Activated CD4-positive, alpha-beta T cell treated with anti-CD3 and anti-CD28 coated beads for 36 hours (primary cell): ENCODE results near the gene RHOT2. TPM values are rescaled to one million over a fixed set of nuclear protein-coding genes. Genes with fewer than 3 reads are reported as not detected.
A peak's percentile ranks its signal among the peaks of the same experiment; 100 is the strongest.

Experiments used
- ATAC-seq: fragments of 200-7000 bp; cut with Tn5 transposase; one replicate; pipeline ENCODE4 v1.10.0; 2021; ENCODE audit warnings: mild to moderate bottlenecking, moderate library complexity
- CTCF ChIA-PET: fragments of 350-600 bp; sonication (Branson Sonifier 250); formaldehyde crosslinking; loops from one replicate; lab custom pipeline; 2021; ENCODE audit warnings: antibody characterized with exemption; lab: Charles Lee
- POLR2A ChIA-PET: fragments of 350-600 bp; sonication (Branson Sonifier 250); formaldehyde crosslinking; loops from one replicate; lab custom pipeline; 2021; ENCODE audit warnings: antibody characterized with exemption, inconsistent platforms; lab: Charles Lee
- DNase-seq: peaks from one replicate; pipeline ENCODE4 v3.0.0-alpha.2; 2020
- H3K27ac Mint-ChIP-seq: one replicate; pipeline ENCODE4 v1.8.0; 2021; ENCODE audit warnings: mixed read lengths
- H3K27me3 Mint-ChIP-seq: one replicate; pipeline ENCODE4 v1.8.0; 2021; ENCODE audit warnings: mixed read lengths
- H3K36me3 Mint-ChIP-seq: one replicate; pipeline ENCODE4 v1.8.0; 2021; ENCODE audit warnings: low read depth, mixed read lengths
- H3K4me1 Mint-ChIP-seq: one replicate; pipeline ENCODE4 v1.8.0; 2021; ENCODE audit warnings: mixed read lengths
- H3K4me3 Mint-ChIP-seq: one replicate; pipeline ENCODE4 v1.8.0; 2021; ENCODE audit warnings: mild to moderate bottlenecking, moderate library complexity, mixed read lengths
- H3K9me3 Mint-ChIP-seq: one replicate; pipeline ENCODE4 v1.8.0; 2021; ENCODE audit warnings: low read depth, mixed read lengths
- intact Hi-C, 2 experiments: fragments of 100-400 bp; cut with DNase I in 1 of 2; cut with micrococcal nuclease in 1 of 2; formaldehyde crosslinking; loops; one replicate each; pipeline versions ENCODE4 v1.14.2 to v1.15.1; 2022 to 2024; cut with DNase I, micrococcal nuclease
- total RNA-seq, 2 experiments: library from RNA; stranded (reverse); gene quantifications; one replicate each; pipeline ENCODE4 v1.2.3, GENCODE V29; 2021

RHOT2 gene
- total RNA-seq = 100 to 1,000 TPM; 123 to 130 TPM

DNA sequence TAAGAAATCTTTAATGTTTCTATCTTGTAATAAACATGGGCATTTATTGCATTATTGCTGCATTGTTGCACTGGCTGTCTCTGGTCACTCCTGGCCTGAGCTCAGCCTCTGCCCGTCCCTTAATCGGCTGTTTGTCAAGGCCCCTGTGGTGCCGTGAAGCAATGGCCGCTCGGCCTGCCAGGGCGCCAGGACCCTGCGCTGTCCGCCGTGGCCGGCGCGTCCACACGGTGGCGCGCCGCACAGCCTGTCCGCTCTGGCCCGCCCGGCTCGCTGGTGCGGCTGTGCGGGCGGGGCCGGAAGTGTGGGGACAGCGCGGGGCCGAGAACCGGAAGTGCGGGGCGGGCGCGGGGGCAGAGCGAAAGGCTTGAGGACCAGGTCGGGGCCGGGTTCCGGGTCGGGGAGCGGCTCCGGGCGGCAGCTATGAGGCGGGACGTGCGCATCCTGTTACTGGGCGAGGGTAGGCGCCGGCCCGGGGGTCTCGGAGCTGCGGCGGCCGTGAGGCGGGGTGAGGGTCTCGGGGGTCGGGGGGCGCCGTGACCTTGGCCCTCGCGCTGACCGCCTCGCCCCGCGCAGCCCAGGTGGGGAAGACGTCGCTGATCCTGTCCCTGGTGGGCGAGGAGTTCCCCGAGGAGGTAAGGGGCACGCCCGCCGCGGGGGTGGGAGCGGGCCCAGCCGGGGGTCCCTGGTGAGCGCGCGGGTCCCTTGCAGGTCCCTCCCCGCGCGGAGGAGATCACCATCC is at the start of gene RHOT2:
TSS of gene RHOT2 (plus strand) at position 353 of the 739 bp plus-strand sequence. CDS start at position 421, 68 bp downstream.
- Mint-ChIP-seq H3K4me1 (peaks cover 6% of the 10 kb centered on the region), H3K27me3 (no peaks in the 10 kb centered on the region), H3K27ac (peak within 1 kb of the TSS; percentile 85), H3K36me3 (peaks cover 17% of the 10 kb centered on the region), H3K9me3 (no peaks in the 10 kb centered on the region), H3K4me3 (peak within 1 kb of the TSS; percentile 76)
- POLR2A ChIA-PET = no interaction called here
- ATAC-seq (peak; percentile 98), DNase-seq (peak; percentile 96)
- CTCF ChIA-PET = interaction anchor here (0.6 to 1.3 kb wide), 5 partner anchors 9 to 69 kb away, joined by 3 to 6 read pairs (median 3); partner anchors contain the start of gene WDR90
- intact Hi-C loops = loop anchor here in 1 of 2 experiments (1.0 to 2.0 kb wide), 8 partner anchors 11 to 1291 kb away; partner anchors contain the start of genes DECR2, JMJD8, METTL26 and NDUFB10

DNA sequence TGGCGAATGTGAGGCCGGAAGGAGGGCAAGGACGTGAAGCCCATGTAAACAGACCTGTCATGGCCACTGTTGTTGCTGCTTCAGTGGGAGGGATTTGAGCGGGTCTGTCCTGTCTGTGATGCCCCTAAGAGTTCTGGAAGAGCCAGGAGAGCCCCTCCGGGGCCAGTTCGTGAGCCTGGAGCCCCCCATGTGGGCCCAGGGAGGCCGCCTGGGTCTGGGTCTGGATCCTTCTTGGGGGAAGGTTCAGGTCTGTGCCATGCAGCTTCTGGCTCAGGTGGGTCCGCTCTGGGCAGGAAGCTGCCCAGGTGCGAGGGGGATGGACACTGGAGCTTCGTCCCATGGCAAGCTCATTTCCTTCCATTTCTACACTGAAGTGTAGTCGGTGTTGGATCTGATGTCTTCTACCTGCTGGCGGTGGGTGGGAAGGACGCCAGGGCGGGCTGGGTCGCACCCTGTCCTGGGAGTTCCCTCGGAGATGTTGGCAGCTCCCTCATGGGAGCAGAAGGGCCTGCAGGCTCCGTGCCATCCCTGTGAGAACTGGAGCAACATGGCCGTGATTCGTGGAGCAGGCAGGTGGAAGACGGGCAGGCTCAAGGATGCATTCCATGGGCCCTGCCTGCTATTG is 48.3 kb upstream of the RHOT2 start:
- no peaks in the 10 kb centered on the region for H3K27me3 Mint-ChIP-seq
- H3K4me3 Mint-ChIP-seq = no peak overlapping the region
- no peaks in the 10 kb centered on the region for H3K9me3 Mint-ChIP-seq
- no peak overlapping the region for H3K27ac Mint-ChIP-seq
- intact Hi-C loops = no loop called here
- no peaks in the 10 kb centered on the region for H3K36me3 Mint-ChIP-seq
- ChIA-PET CTCF (interaction anchor here (1.3 kb wide), 1 partner anchor 10 kb away, joined by 6 read pairs; no protein-coding TSS in a partner anchor), POLR2A (no interaction called here)
- ATAC-seq (no peak), DNase-seq (no peak)
- no peaks in the 10 kb centered on the region for H3K4me1 Mint-ChIP-seq

DNA sequence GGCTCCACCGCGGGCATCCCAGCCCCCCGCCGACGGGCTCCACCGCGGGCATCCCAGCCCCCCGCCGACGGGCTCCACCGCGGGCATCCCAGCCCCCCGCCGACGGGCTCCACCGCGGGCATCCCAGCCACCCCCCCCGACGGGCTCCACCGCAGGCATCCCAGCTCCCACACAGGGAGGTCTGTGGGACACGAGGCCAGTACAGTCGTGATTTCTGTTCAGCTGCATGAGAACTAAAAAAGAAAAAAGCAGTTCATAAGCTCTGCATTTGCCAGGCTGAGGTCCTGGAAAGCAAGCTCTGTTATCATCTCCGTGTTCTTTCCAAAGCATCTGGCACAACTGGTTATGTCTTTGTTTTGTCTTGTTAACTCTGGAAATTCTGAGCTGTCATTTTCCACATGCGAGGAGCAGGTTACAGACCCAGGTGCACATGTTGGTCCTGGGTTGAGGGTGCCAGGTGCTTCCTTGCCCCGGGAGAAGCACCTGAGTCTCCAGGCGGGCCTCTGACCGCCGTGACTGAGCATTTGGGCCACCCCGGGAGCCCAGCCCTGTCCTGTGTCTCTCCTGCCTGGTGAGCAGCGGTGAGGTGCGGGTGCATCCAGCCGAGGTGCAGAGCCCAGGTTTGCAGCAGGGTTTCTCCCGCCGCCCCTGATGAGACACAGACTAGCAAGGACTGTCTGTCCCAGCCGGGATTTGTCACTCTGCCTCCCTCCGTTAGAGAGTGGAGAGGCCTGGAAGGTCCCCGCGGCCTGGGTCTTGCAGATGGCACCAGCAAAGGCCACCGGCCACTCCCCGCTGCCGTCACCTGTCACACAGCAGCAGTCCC is 47.0 kb upstream of the RHOT2 start:
- ChIA-PET CTCF (interaction anchor here (1.3 kb wide), 1 partner anchor 11 kb away, joined by 6 read pairs; no protein-coding TSS in a partner anchor), POLR2A (no interaction called here)
- Mint-ChIP-seq H3K27ac (no peak overlapping the region), H3K27me3 (no peaks in the 10 kb centered on the region), H3K9me3 (no peaks in the 10 kb centered on the region), H3K4me3 (no peak overlapping the region), H3K36me3 (no peaks in the 10 kb centered on the region), H3K4me1 (no peaks in the 10 kb centered on the region)
- DNase-seq (no peak), ATAC-seq (no peak)
- intact Hi-C loops = no loop called here

DNA sequence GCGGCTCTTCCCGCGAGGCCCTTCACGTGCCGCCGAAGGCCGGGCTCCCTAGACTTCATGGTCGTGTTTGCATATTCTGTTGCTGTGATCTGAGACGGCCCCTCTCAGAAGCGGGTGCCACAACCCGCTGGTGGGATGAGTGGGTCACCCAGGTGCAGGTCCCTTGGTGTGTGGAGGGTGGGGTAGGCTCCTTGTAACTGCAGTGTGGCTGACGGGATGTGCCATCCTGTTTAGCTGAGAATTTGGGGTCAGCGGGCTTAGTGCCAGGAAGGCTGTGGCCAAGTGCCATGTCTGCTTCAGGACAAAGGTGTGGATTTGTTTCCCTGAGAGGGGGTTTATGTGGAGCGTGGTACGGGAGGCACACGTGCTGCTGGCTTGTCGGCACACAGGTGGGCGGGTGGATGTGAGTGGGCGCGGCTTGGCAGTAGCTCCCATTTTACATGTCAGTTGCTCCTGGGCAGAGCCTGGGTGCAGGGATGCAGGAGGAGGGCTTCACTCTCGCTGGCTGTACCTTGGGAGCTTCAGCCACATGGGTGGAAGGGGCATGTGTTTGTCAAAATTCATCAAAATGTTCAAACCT is 46.3 kb upstream of the RHOT2 start:
- no peak for DNase-seq
- ChIA-PET POLR2A (no interaction called here), CTCF (interaction anchor here (0.7 kb wide), 2 partner anchors 15 to 60 kb away, joined by 3 to 4 read pairs; partner anchors contain the start of gene METTL26)
- Mint-ChIP-seq H3K4me1 (no peaks in the 10 kb centered on the region), H3K9me3 (no peaks in the 10 kb centered on the region), H3K27me3 (no peaks in the 10 kb centered on the region), H3K27ac (no peak overlapping the region), H3K36me3 (no peaks in the 10 kb centered on the region), H3K4me3 (no peak overlapping the region)
- intact Hi-C loops = no loop called here
- ATAC-seq = no peak

DNA sequence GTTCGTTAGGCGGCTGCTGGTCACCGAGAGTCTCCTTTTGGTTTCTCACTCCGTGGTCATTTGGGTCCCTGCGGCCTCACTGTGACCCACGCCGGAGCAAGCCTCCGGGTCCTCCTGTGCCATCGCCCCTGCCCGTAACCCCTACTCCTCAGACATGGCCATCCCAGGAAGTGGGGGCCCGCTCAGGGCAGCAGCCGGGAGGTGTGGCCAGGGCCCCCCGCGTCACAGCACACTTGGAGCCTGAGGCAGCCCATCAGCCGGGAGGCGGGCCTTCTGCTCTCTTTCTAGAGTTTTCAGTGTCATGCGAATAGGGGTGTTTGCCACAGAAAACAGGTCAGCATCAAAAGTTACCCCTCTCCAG is 45.0 kb upstream of the RHOT2 start:
- ChIA-PET POLR2A (no interaction called here), CTCF (no interaction called here)
- no peak overlapping the region for H3K4me3 Mint-ChIP-seq
- no peaks in the 10 kb centered on the region for H3K27me3 Mint-ChIP-seq
- no peaks in the 10 kb centered on the region for H3K4me1 Mint-ChIP-seq
- no peak for DNase-seq
- H3K27ac Mint-ChIP-seq = no peak overlapping the region
- no peaks in the 10 kb centered on the region for H3K9me3 Mint-ChIP-seq
- no peaks in the 10 kb centered on the region for H3K36me3 Mint-ChIP-seq
- ATAC-seq = no peak
- intact Hi-C loops = no loop called here

DNA sequence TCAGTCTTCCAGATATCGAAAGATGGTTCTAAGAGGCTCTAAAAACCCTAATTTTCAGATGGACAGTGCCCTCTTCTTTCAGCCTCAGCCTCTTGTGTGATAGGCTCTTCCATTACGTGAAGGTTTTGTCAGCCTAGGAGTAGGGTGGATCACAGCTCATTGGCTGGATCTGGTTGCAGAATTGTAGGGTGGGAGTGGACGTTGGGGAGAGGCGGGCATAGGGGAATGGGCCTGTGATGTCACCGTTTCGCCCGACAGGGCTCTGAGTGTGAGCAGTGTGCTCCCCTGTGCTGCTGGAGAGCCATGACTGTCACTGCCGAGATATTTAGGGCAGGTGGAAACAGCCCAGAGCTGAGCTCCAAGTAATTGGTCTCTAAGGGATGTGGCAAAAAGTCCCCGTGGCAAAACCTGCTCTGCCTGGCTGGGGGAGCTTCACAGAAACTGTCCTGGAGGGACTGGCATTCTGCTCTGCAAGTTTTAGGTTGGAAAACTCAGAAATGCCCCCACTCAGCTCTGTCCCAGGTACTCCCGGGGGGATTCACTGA is 43.3 kb upstream of the RHOT2 start:
- POLR2A ChIA-PET = no interaction called here
- CTCF ChIA-PET = interaction anchor here (0.7 to 0.8 kb wide), 2 partner anchors 23 to 154 kb away, joined by 3 to 4 read pairs; no protein-coding TSS in a partner anchor

DNA sequence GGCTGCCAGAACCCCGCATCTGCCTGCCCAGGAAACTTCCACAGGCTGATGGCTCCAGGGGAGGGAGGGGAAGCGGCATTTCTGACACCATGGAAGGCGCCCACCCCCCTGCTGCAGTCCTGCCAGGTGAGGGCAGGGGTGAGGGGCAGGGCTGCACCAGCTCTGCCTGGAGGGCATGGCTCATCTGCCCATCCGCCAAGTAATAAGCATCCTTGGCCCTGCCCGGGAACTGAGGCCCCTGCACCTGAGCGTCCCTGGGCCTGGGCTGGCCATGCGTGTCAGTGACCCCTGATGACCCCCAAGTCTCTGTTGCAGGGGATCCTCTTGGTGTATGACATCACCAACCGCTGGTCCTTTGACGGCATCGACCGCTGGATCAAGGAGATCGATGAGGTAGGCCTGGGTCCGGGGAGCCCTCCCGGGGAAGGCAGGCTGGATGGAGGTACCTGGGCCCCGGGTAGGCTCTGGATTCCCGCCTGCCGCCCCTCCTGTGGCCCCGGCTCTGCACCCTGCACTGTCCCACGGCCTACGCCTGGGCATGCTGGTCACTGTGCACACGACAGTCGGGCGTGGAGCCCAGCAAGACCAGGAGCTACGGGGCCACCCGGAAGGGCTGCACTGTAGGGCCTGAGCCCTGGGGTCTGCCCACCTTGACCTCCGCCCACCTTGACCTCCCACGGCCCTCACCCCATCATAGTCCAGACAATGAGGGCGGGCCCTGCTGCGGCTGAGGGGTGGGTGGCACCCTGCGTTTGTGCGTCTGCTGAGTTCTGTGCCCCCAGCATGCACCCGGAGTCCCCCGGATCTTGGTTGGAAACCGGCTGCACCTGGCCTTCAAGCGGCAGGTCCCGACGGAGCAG is 42.6 kb upstream of the RHOT2 start:
- POLR2A ChIA-PET = no interaction called here
- Mint-ChIP-seq H3K27me3 (no peaks in the 10 kb centered on the region), H3K9me3 (no peaks in the 10 kb centered on the region), H3K4me1 (no peaks in the 10 kb centered on the region), H3K36me3 (peaks cover 2% of the 10 kb centered on the region), H3K27ac (no peak overlapping the region), H3K4me3 (no peak overlapping the region)
- CTCF ChIA-PET = interaction anchor here (0.6 to 0.8 kb wide), 3 partner anchors 23 to 160 kb away, joined by 3 to 4 read pairs (median 3); no protein-coding TSS in a partner anchor
- no peak for DNase-seq
- intact Hi-C loops = no loop called here
- ATAC-seq = no peak

More for the DNA sequence above, 43.3 kb upstream of the RHOT2 start:
- Mint-ChIP-seq H3K27me3 (no peaks in the 10 kb centered on the region), H3K27ac (no peak overlapping the region), H3K4me1 (no peaks in the 10 kb centered on the region), H3K9me3 (no peaks in the 10 kb centered on the region), H3K36me3 (peaks cover 2% of the 10 kb centered on the region), H3K4me3 (no peak overlapping the region)
- ATAC-seq (no peak), DNase-seq (no peak)
- intact Hi-C loops = no loop called here

DNA sequence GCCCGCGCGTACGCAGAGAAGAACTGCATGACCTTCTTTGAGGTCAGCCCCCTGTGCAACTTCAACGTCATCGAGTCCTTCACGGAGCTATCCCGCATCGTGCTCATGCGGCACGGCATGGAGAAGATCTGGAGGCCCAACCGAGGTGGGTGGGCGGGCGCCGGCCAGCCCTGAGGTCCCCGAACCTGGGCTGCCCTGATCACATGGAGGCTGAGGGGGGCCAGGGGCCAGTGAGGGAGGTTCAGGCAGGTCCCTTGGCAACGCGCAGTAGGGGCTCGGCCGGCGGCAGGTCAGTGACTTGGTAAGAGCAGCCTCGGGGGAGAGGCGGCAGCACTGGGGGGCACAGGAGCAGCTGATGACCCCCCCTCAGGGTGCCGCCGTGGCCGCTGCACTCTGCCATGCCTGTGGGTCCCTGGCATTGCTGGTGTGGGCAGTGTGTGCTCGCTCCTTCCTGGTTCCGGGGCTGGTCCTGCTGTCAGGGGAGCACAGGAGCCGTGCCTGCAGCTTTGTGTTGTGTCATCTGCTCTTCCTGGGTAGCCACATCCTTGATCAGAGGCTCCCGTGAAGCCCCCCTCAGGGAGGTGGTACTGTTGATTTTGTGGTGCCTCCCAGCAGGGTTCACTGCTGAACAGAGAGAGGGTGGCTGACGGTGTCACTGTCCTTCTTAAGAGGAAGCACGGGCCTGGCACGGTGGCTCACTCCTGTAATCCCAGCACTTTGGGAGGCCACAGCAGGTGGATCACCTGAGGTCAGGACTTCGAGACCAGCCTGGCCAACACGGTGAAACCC is 41.8 kb upstream of the RHOT2 start:
- Mint-ChIP-seq H3K4me3 (no peak overlapping the region), H3K27ac (no peak overlapping the region), H3K9me3 (no peaks in the 10 kb centered on the region), H3K36me3 (peaks cover 2% of the 10 kb centered on the region), H3K4me1 (no peaks in the 10 kb centered on the region), H3K27me3 (no peaks in the 10 kb centered on the region)
- ChIA-PET POLR2A (interaction anchor here (0.6 kb wide), 1 partner anchor 28 kb away, joined by 5 read pairs; no protein-coding TSS in a partner anchor), CTCF (interaction anchor here (0.6 kb wide), 1 partner anchor 159 kb away, joined by 3 read pairs; no protein-coding TSS in a partner anchor)
- ATAC-seq (no peak), DNase-seq (no peak)
- intact Hi-C loops = no loop called here

DNA sequence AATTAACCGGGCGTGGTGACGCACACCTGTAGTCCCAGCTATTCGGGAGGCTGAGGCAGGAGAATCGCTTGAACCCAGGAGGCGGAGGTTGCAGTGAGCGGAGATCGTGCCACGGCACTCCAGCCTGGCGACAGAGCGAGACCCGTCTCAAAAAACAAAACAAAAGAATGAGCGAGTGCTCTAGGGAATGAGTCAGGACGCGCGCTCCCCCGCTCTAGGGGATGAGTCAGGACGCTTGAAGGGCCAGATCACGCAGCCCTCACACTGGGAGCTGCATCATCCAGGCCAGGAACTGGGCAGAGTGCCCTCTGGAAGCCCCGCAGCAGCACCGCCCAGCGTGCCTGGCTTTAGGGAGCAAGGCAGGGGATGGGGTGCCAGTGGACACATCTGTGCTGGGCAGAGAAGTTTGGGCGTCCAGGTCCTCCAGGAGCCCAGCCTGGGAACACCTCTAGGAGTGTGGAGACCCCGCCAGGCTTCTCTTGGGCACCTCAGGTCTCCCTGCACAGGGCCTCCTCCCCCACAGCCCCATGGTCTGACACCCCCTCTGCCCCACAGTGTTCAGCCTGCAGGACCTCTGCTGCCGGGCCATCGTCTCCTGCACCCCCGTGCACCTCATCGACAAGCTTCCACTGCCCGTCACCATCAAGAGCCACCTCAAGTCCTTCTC is 41.0 kb upstream of the RHOT2 start:
- no peak overlapping the region for H3K27ac Mint-ChIP-seq
- POLR2A ChIA-PET = no interaction called here
- peaks cover 2% of the 10 kb centered on the region for H3K36me3 Mint-ChIP-seq
- H3K9me3 Mint-ChIP-seq = no peaks in the 10 kb centered on the region
- DNase-seq (peak; percentile 28), ATAC-seq (no peak)
- CTCF ChIA-PET = no interaction called here
- no peaks in the 10 kb centered on the region for H3K27me3 Mint-ChIP-seq
- intact Hi-C loops = no loop called here
- H3K4me1 Mint-ChIP-seq = no peaks in the 10 kb centered on the region
- no peak overlapping the region for H3K4me3 Mint-ChIP-seq
